HG03354 (cell line): ENCODE measurements around the gene MCRIP1.

Experiments used
- ATAC-seq: cut with Tn5 transposase; IDR thresholded peaks from one replicate; pipeline ENCODE4 v1.9.1; 2021; ENCODE audit warnings: mild to moderate bottlenecking; ENCODE audit not compliant: unreplicated experiment, poor library complexity, severe bottlenecking

The MCRIP1 gene

GRCh38 chr17:81863123-81863675 is 30.1 kb upstream of the MCRIP1 start:
- no peak for ATAC-seq

- peak; percentile 81 for ATAC-seq
These were observed 27.9 kb upstream of the MCRIP1 start for GRCh38 chr17:81860756-81861568.

GRCh38 chr17:81859906-81860755 is 27.0 kb upstream of the MCRIP1 start, which contains the start of gene P4HB:
Gene P4HB, minus strand, starts transcription at chr17:81860535. Its CDS starts 64 bp downstream, at chr17:81860471.
- ATAC-seq = peak; percentile 1

- no peak for ATAC-seq
These were observed 26.1 kb upstream of the MCRIP1 start for GRCh38 chr17:81858967-81859905.

- no peak for ATAC-seq
These were observed 25.3 kb upstream of the MCRIP1 start for GRCh38 chr17:81858170-81858966.

- no peak for ATAC-seq
These were observed 22.1 kb upstream of the MCRIP1 start for GRCh38 chr17:81854974-81855774.

- ATAC-seq = no peak
These were observed 19.1 kb upstream of the MCRIP1 start for GRCh38 chr17:81852237-81852636.

GRCh38 chr17:81851423-81851822 is 18.3 kb upstream of the MCRIP1 start:
- ATAC-seq = no peak

- no peak for ATAC-seq
These were observed 16.4 kb upstream of the MCRIP1 start for GRCh38 chr17:81849457-81849856.

GRCh38 chr17:81846743-81847689 is 13.9 kb upstream of the MCRIP1 start:
- no peak for ATAC-seq

- ATAC-seq = no peak
These were observed 13.0 kb upstream of the MCRIP1 start for GRCh38 chr17:81845881-81846742.

- no peak for ATAC-seq
These were observed 12.3 kb upstream of the MCRIP1 start for GRCh38 chr17:81845361-81845760.

GRCh38 chr17:81844887-81845286 is 11.8 kb upstream of the MCRIP1 start:
- no peak for ATAC-seq

- no peak for ATAC-seq
These were observed 11.3 kb upstream of the MCRIP1 start for GRCh38 chr17:81844327-81844851.

GRCh38 chr17:81843713-81844326 is 10.7 kb upstream of the MCRIP1 start:
- no peak for ATAC-seq
